Dermis lymphatic vessel endothelial cell (primary cell): Measurements from ENCODE around the gene SSTR4. TPM values are rescaled to one million over a fixed set of nuclear protein-coding genes. Genes with fewer than 3 reads are reported as not detected.

Experiments
- total RNA-seq: library from RNA; depleted of rRNA; stranded (reverse); fragments of >200 nt; gene quantifications from 2 replicates; pipeline ENCODE4 v1.2.1, GENCODE V29; 2014

The SSTR4 gene, protein sequence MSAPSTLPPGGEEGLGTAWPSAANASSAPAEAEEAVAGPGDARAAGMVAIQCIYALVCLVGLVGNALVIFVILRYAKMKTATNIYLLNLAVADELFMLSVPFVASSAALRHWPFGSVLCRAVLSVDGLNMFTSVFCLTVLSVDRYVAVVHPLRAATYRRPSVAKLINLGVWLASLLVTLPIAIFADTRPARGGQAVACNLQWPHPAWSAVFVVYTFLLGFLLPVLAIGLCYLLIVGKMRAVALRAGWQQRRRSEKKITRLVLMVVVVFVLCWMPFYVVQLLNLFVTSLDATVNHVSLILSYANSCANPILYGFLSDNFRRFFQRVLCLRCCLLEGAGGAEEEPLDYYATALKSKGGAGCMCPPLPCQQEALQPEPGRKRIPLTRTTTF
- total RNA-seq: not detected in 2 replicates

GRCh38 chr20:23034721-23035671, at the start of gene SSTR4:
TSS of gene SSTR4 (plus strand) at chr20:23035312. CDS start at chr20:23035484, 172 bp downstream.

GRCh38 chr20:23049201-23050075, 14.3 kb downstream of the SSTR4 start, which contains the start of gene THBD:
TSS of gene THBD (minus strand) at chr20:23049672. CDS start at chr20:23049504, 168 bp downstream.

DNA sequence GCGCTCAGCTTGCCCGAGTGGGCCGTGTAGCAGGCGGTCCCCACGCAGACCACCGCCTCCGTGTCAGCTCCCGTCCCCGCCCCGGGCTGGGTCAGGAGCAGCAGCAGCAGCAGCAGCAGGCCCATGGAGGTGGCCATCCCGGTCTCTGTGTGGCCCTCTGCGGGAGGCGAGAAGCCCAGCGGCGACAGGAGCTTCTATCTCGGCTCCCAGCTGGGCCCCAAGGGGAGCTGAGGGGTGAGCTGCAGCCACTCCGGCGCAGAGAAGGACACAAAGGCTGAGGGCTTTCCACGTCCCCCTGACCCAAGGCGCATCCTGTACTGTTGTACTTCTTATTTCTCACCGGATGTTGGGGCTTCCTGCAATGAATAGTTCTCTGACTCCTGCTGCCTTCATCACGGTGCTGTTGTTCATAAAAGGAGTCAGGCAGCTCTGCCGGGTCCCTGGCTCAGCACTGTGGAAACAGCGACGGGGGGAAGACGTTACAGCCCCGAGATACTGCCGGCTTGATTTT, 51.0 kb downstream of the SSTR4 start, which contains the start of gene CD93:
TSS of gene CD93 (minus strand) at position 269 of the 511 bp plus-strand sequence. CDS start at position 137, 132 bp downstream.

Other genes starting within 250 kb of the SSTR4 start
- 7.2 and 10.5 TPM in 2 replicates for gene THBD, start 14.4 kb downstream of the SSTR4 start, total RNA-seq
- gene CD93, start 51.0 kb downstream of the SSTR4 start, total RNA-seq: 40.5 and 48.4 TPM in 2 replicates